NCI-H2196 treated with DMSO at 0.1 percent for 48 hours (cell line): ENCODE data around the gene SMARCD2.
"Not testable (repeated sequence)": the region's sequence is repeated elsewhere in the genome, so short reads cannot be mapped to it uniquely, and the experiment has no call there.

Experiments
- DNase-seq: peaks from one replicate; lab custom pipeline; 2025; ENCODE audit not compliant: unreplicated experiment; lab: John Stamatoyannopoulos, UW

The SMARCD2 gene

DNA sequence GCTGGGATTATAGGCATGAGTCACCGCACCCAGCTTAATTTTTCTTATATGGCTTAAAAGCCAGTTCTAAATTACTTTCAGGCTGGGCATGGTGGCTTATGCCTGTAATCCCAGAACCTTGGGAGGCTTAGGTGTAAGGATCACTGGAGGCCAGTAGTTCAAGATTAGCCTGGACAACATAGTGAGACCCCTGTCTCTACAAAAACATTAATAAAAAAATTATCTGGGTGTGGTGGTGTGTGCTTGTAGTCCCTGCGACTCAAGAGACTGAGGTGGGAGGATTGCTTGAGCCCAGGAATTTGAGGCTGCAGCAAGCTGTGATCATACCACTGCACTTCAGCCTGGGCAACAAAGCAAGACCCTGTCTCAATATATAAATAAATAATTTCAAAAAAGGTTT is 10.8 kb upstream of the SMARCD2 start:
- DNase-seq = no peak

GRCh38 chr17:63850401-63850800 is 7.9 kb upstream of the SMARCD2 start:
- DNase-seq = no peak

DNA sequence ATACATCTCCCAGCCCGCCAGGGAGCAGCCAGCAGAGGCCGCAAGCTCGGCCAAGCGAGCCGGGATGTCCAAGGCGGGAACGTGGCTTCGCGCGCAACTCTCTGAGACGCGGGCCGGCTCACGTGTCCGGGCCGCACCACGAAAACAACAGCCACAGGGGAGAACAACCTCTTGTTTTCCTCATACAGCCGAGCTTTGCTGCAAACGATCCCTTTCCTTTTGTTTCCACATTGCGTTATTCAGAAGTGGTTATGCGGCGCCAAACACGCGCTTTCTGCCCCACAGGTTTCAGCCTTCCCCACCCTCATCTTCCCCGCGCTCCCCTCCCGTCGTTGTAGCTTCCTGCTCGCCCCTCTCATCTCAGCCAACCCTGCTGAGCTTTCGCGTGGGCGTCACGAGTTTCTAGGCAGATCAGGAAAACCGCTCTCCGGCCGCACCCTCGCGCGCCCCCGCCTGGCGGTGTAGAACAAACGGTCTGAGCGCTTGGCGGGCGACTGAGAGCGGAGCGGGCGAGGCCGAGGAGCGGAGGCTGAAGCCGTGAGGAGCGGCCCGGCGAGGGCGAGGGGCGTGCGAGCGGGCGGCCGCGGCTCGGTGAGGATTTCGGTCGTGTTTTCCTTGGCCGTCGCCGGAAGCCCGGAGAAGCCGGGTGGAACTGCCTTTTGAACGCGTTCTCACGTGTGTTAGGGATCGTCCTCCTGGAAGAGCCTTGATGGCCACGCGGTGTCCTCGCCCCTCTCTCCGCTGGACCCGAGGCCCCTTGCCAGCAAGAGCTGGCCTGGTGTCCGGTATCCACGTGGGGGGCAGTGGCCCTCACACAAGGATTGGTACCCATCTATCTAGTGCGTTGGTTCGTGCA is 6.6 kb upstream of the SMARCD2 start:
- DNase-seq = no peak

DNA sequence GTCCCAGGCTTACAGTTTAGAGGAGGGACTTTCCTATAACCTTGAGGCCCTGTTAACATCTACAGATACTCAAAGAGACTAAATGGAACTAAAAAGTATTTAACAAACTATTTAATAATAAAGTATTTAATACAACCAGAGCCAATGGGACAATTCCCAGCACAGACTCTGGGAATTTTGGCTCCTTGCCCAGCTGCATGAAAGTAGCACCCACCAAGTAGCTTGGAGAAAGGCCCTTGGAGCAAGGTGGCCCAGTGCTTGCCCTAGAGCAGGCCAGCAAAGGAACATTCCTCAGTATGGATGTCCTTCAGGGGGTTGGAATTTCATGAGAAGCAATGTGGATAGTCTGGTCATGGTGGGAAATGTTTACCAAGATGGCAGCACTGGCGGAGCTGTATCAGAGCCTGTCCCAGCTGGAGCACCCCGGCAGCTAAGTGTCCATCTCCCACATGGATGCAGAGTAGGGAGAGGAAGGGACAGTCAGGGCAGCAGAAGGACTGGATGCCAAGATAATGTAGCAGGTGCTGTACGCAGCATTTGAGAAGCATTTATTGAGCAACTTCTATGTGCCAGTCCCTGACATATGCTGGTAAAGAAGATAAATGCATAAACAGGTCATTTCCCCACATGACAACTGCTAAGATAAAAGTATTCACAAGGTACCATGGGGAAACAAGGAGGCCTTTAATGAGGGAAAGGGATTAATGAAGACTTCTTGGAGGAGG is 5.2 kb upstream of the SMARCD2 start:
- DNase-seq = no peak

GRCh38 chr17:63845509-63845908 is 3.0 kb upstream of the SMARCD2 start:
- DNase-seq = no peak

DNA sequence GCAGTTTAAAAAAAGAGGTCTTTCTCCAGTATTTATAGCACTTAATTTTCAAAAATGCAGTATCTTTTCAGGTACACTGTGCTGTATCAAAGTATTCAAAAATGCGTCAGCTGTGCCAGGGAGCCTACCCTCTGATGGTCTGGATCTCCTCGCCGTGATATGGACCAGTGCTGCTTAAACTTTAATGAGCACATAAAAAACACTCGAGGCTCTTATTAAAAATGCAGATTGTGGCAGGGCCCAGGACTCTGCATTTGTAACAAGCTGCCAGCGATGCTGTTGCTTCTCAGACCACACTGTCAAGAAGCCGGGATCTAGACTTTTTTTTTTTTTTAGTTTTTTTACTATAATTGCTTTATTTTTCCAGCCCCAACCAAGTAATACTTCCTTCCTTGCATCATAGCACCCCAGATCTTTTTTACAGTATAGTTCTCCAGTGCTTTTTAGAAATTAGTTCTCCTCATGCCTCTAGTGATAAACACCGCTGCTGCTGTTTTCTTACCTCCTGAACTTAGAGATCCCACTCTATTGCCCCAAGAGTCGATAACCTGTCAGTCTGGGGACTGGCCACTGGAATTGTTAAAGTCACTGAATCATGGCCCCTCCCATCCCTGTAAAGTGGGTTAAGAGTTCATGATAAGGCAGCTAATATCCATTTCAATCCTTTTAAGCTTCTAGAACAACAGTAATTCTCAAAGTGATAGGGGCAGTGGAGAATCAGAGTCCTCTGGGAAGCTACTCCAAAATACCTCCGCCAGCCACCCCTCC is 1.6 kb upstream of the SMARCD2 start:
- DNase-seq = no peak

DNA sequence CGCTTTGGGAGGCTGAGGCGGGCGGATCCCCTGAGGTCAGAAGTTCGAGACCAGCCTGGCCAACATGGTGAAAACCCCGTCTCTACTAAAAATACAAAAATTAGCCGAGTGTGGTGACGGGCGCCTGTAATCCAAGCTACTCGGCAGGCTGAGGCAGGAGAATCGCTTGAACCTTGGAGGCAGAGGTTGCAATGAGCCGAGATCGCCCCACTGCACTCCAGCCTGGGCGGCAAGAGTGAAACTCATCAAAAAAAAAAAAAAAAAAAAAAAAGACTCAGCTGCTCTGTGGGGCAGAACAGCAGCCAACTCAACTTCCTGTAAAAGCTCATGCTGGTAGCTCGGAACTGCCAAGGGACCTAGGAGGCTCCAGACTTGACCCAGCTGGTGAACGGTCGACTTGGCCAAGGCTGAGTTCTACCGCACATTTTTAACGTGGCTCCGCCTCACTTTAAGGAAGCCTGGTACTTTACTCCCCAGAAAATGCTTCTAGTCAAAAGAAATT is 953 bp upstream of the SMARCD2 start:
- DNase-seq = not testable (repeated sequence)

GRCh38 chr17:63842173-63842539 is 329 bp downstream of the SMARCD2 start:
- no peak for DNase-seq

DNA sequence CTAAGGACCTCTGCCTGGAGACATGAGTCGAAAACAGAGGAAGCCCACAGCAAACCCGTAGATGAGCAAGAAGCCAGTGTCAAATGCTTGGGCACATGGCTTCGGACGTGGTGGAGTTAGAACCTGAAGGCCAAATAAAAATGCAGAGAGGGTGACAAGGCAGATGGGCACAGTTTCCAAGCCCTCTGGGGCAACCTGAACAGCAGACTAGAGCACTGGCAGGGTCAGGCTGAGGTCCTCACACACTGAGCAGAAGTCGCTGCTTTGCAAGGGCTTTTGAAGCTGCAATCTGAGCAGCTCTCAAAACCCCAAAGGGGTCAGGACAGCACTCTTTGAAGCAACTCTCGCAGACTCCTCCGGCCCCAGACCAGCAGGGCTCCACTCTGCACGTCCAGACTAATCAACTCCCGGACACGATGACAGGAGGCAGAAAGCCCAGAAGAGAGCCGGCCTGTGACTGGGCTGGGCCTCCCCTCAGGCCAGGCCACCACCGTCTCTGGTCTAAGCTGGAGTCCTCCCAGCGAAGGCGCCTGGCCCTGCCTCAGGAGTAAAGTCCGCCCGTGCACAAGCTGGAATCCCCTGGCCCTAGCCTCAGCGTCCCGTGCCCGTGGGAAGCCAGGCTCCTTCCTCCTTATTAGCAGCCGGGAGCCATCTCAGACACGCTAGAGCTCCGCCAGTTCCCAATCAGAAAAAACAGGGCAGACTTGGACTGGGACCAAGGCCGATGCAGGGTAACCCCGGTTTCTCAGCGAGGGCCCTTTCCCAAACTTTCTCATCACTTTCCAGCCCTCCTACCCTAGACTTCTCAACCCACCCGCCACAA is 924 bp downstream of the SMARCD2 start:
- DNase-seq = no peak

GRCh38 chr17:63840591-63841349 is 1.7 kb downstream of the SMARCD2 start:
- no peak for DNase-seq

GRCh38 chr17:63838631-63839171 is 3.8 kb downstream of the SMARCD2 start:
- DNase-seq = no peak

GRCh38 chr17:63837962-63838600 is 4.4 kb downstream of the SMARCD2 start:
- DNase-seq = no peak

- no peak for DNase-seq
Observed at GRCh38 chr17:63837480-63837879, 5.0 kb downstream of the SMARCD2 start.

GRCh38 chr17:63836811-63837210 is 5.7 kb downstream of the SMARCD2 start:
- DNase-seq = no peak

- DNase-seq = no peak
Observed at GRCh38 chr17:63835167-63835720, 7.2 kb downstream of the SMARCD2 start.

DNA sequence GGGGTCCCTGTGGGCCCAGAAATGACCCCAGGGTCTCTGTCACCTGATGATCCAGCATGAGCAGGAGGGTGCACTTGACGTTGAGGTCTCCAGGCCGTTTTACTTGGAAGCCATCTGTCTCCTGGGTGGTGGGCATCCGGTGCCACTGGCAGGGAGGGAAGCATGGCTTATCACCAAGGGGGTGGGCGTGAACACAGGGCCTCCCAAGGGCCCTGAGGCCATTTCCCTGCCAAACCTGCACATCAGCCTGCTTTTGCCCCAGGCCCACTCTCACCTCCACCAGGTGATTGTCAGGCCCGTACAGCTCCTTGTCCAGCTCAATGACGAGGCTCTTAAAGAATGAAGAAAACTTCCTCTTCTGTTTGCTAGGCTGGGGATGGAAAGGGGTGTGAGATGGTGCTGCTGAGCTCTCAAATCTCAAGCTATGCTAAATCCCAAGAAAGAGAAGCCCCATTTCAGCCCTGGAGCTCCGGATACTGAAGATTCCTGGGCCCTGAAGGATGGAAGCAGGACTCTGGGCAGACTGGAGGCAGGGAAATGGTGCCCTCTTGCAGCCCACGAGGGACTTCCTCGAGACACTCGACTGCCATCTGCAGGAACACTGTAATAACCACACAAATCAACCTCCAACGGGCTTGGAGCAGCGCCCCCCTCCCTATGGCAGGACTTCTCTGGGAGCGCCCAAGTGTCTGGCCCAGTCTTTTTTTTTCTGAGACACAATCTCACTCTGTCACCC is 7.9 kb downstream of the SMARCD2 start:
- peak; percentile 56 for DNase-seq

DNA sequence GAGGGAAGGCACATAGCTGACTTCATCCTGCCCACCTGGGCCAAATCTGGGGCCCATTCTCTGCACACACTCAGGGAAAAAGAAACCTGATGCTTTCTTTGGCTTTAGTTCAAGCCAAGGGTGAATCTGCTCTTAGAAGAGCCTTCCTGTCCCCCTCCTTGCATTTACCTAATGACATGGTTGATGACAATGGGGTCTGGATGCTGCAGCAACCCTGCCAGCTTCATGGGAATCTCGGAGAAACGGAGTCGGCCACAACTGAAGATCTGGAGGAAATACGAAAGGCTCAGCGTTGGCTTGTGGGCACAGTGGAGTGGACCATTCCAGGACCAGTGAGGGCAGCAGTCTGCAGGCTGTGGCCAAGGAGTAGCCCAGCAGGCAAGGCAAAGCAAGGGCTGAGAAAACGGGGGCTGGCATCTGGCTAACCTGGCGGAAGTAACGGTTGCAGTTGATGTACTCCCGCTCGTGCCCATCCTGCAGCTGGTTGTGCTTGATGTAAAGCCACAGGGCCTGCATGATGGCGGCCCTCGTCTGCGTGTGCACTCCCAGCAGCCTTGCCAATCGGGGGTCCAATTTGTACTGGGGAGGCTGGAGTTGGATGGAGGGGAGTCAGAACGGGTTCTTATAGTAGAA is 8.6 kb downstream of the SMARCD2 start:
- DNase-seq = no peak
